Transverse colon (tissue), 4 donors: Measurements from ENCODE around the gene SPATA25. TPM values are rescaled to one million over a fixed set of nuclear protein-coding genes. Genes with fewer than 3 reads are reported as not detected.

Source experiments
- DNase-seq: peaks from one replicate; pipeline ENCODE4 v3.0.0-alpha.2; 2019
- H3K27ac ChIP-seq, 4 donors: fragments of 200-600 bp; sonication (generic); 2 replicates each; pipeline ENCODE4 v1.5.1; 2016 to 2018; ENCODE audit warnings: inconsistent platforms in 4 of 4
- H3K27me3 ChIP-seq: fragments of 200-600 bp; sonication (generic); 2 replicates; pipeline ENCODE4 v1.5.1; 2017; ENCODE audit warnings: inconsistent platforms
- H3K36me3 ChIP-seq, 4 donors: fragments of 200-600 bp; sonication (generic); 2 replicates each; pipeline ENCODE4 v1.5.1; 2017 to 2019; ENCODE audit warnings: inconsistent platforms in 4 of 4
- H3K4me1 ChIP-seq, 4 donors: fragments of 200-600 bp; sonication (generic); 2 replicates each; pipeline ENCODE4 v1.5.1; 2017 to 2020; ENCODE audit warnings: inconsistent platforms in 4 of 4
- H3K4me3 ChIP-seq, 4 donors: fragments of 200-600 bp; sonication (generic); 1 replicate in 1 of 4; 2 replicates in 3 of 4; pipeline versions ENCODE4 v1.5.1 to v1.6.1; 2017 to 2019; ENCODE audit warnings: inconsistent platforms in 4 of 4
- H3K9me3 ChIP-seq, 2 donors: fragments of 200-600 bp; sonication (generic); 2 replicates each; pipeline ENCODE4 v1.5.1; 2017 to 2019; ENCODE audit warnings: inconsistent platforms in 2 of 2
- EP300 ChIP-seq: sonication (generic); formaldehyde crosslinking; IDR thresholded peaks from one replicate; pipeline ENCODE4 v1.6.1; 2017; ENCODE audit warnings: antibody characterized with exemption, low read depth
- POLR2A ChIP-seq: fragments of 450-650 bp; IDR thresholded peaks from one replicate; pipeline ENCODE4 v1.6.1; 2016; ENCODE audit warnings: antibody characterized with exemption, mild to moderate bottlenecking, moderate library complexity
- POLR2AphosphoS5 ChIP-seq, 3 donors: sonication (generic); formaldehyde crosslinking; IDR thresholded peaks; one replicate each; pipeline ENCODE4 v1.6.1; 2016; ENCODE audit warnings: antibody characterized with exemption in 3 of 3
- WGBS, 2 donors: methylation state at CpG; one replicate each; pipeline ENCODE4 v1.1.5; 2018; ENCODE audit warnings: low coverage in 1 of 2; 5-methylcytosine and 5-hydroxymethylcytosine counted together
- in situ Hi-C, 4 donors: fragments of 200-750 bp; cut with MboI; loops; one replicate each; pipeline versions ENCODE4 v1.15.0 to v1.15.1; 2017; ENCODE audit warnings: low sequenced_read_pairs in 3 of 4, low pct_ligation_motif_present in 1 of 4, low pct_unique_long_range_greater_than_20kb in 1 of 4
- intact Hi-C: fragments of 100-400 bp; cut with DNase I; formaldehyde crosslinking; loops from one replicate; pipeline ENCODE4 v1.15.1; 2023; ENCODE audit warnings: low total_unique reads
- total RNA-seq, 4 donors: library from RNA; depleted of rRNA; stranded (reverse); fragments of >200 nt; gene quantifications; one replicate each; pipeline ENCODE4 v1.1.0, GENCODE V29; 2016
- TF ChIP-seq, protein P1 (sequence below), 5 experiments: fragments of 200-600 bp in 3 of 5; fragments of 450-650 bp in 2 of 5; sonication (generic) in 3 of 5; IDR thresholded peaks; 1 replicate in 2 of 5; 2 replicates in 3 of 5; pipeline ENCODE4 v1.5.1; 2016 to 2017; ENCODE audit warnings: antibody characterized with exemption in 5 of 5, inconsistent platforms in 3 of 5, mild to moderate bottlenecking in 2 of 5, moderate library complexity in 1 of 5

The SPATA25 gene
- total RNA-seq, 4 donors from 2014 or later: 3.7 to 103 (median 6.0) TPM

DNA sequence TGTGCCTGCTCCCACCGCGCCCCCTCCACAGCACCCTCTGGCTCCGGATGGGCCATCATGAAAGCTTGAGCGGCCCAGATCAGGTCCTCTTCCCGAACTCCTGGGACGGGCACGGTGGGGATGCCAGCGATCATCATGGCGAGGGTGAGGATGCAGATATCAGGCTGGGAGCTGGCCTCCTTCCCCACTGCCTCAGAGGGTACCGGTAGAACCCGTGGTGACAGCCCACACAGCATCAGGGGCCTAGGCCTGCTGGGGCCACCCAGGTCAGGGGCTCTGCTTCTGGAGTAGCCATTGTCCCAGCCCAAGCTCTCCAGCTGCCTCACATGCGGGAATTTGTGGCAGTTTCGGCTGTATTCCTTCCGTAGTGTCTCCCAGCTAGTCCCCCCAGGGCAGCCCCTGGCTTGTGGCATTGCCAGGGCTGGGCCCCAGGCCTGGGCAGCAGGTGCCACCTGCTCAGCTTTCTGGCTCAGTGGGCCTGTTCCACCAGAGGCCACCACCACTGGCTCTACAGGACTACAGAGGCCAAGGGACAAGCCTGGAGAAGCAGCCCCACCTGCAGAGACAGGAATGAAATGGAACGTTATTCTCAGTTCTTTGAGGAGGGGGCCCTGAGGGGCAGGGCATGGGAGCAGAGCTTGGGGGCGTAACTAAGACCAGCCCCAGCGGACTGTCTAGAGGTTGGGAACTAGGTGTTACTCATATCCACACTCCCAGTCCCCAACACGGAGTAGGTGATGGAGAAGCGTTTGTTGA, 654 bp downstream of the SPATA25 start:
- in situ Hi-C loops: no loop called here
- Histone ChIP-seq H3K27ac (no peak overlapping the region), H3K27me3 (no peaks in the 10 kb centered on the region), H3K4me3 (no peak overlapping the region), H3K36me3 (peaks cover 0 to 7% (median 3%) of the 10 kb centered on the region in 4 donors), H3K4me1 (peaks cover 5 to 35% (median 18%) of the 10 kb centered on the region in 4 donors), H3K9me3 (no peaks in the 10 kb centered on the region)
- no peak for DNase-seq
- intact Hi-C loops: no loop called here
- 94 to 100% methylated on average over 3 to 19 of the region's 19 CpGs for WGBS, 2 donors
- TF ChIP-seq, protein P1, sequence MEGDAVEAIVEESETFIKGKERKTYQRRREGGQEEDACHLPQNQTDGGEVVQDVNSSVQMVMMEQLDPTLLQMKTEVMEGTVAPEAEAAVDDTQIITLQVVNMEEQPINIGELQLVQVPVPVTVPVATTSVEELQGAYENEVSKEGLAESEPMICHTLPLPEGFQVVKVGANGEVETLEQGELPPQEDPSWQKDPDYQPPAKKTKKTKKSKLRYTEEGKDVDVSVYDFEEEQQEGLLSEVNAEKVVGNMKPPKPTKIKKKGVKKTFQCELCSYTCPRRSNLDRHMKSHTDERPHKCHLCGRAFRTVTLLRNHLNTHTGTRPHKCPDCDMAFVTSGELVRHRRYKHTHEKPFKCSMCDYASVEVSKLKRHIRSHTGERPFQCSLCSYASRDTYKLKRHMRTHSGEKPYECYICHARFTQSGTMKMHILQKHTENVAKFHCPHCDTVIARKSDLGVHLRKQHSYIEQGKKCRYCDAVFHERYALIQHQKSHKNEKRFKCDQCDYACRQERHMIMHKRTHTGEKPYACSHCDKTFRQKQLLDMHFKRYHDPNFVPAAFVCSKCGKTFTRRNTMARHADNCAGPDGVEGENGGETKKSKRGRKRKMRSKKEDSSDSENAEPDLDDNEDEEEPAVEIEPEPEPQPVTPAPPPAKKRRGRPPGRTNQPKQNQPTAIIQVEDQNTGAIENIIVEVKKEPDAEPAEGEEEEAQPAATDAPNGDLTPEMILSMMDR (IDR thresholded peaks at IDR 0.05): no peak
- TF ChIP-seq EP300 (no peak), POLR2A (no peak), POLR2AphosphoS5 (IDR thresholded peaks at IDR 0.05) (no peak)

DNA sequence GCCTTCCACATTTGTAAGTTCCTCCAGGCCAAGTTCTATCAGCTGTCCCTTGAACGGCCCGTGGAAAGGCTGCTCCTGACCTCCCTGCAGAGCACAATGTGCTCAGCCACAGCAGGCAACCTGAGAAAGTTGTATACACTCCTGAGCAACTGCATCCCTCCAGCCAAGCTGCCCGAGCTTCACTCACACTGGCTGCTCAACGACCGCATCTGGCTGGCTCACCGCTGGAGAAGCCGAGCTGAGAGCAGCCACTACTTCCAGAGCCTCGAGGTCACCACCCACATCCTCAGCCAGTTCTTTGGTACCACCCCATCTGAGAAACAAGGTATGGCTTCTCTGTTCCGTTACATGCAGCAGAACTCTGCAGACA, 4.3 kb downstream of the SPATA25 start:
- TF ChIP-seq POLR2A (no peak), EP300 (no peak), POLR2AphosphoS5 (IDR thresholded peaks at IDR 0.05) (no peak)
- TF ChIP-seq, protein P1 (IDR thresholded peaks at IDR 0.05): no peak
- no peak overlapping the region for H3K4me3 ChIP-seq
- H3K27me3 ChIP-seq: no peaks in the 10 kb centered on the region
- in situ Hi-C loops: no loop called here
- WGBS, 2 donors: 77% methylated on average over 9 of the region's 9 CpGs; no CpG with 5 or more reads in 1 of the 2 donors
- no peaks in the 10 kb centered on the region for H3K9me3 ChIP-seq
- H3K27ac ChIP-seq: no peak overlapping the region
- no peak for DNase-seq
- intact Hi-C loops: no loop called here
- peaks cover 0 to 10% (median 3%) of the 10 kb centered on the region in 4 donors for H3K36me3 ChIP-seq
- peaks cover 10 to 26% (median 14%) of the 10 kb centered on the region in 4 donors for H3K4me1 ChIP-seq

DNA sequence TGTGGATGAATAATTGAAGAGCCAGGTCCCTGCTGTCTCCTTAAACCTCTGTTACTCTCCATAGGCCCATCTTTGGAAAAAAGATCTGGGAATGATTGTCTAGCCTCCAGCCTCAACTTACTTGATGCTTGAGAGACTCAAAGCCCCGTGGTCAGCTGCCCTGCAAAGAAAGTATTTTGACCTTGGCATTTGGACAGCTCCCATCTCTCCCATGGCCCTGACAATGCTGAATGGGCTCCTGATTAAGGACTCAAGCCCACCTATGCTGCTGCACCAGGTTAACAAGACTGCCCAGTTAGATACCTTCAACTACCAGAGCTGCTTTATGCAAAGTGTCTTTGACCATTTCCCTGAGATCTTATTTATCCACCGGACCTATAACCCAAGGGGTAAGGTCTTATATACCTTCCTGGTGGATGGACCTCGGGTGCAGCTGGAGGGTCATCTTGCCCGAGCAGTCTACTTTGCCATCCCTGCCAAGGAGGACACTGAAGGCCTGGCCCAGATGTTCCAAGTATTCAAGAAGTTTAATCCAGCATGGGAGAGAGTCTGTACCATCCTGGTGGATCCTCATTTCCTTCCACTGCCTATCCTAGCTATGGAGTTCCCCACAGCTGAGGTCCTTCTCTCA, 4.8 kb downstream of the SPATA25 start:
- 82 to 100% methylated on average over 2 to 4 of the region's 4 CpGs for WGBS, 2 donors
- in situ Hi-C loops: no loop called here
- intact Hi-C loops: no loop called here

More for the DNA sequence above, 4.8 kb downstream of the SPATA25 start:
- Histone ChIP-seq H3K4me3 (no peak overlapping the region), H3K27me3 (no peaks in the 10 kb centered on the region), H3K27ac (no peak overlapping the region), H3K4me1 (peaks cover 10 to 26% (median 14%) of the 10 kb centered on the region in 4 donors), H3K9me3 (no peaks in the 10 kb centered on the region), H3K36me3 (peaks cover 0 to 11% (median 5%) of the 10 kb centered on the region in 4 donors)
- TF ChIP-seq, protein P1 (IDR thresholded peaks at IDR 0.05): no peak
- TF ChIP-seq POLR2A (no peak), POLR2AphosphoS5 (IDR thresholded peaks at IDR 0.05) (no peak), EP300 (no peak)
- no peak for DNase-seq
